H1 (cell line): ENCODE data around the gene CD160. TPM values are rescaled to one million over a fixed set of nuclear protein-coding genes. Genes with fewer than 3 reads are reported as not detected.

Experiments used
- CTCF ChIA-PET: fragments of 300-600 bp; sonication (Branson Sonifier 250); formaldehyde crosslinking; loops from one replicate; lab custom pipeline; 2021; ENCODE audit not compliant: partially characterized antibody; lab: Charles Lee
- POLR2A ChIA-PET: fragments of 300-600 bp; sonication (Branson Sonifier 250); formaldehyde crosslinking; loops from one replicate; lab custom pipeline; 2021; ENCODE audit warnings: inconsistent platforms; ENCODE audit not compliant: partially characterized antibody; lab: Charles Lee
- DNase-seq, 2 experiments: peaks; one replicate each; pipeline versions ENCODE4 v3.0.0 to v3.0.0-alpha.2; 2010 to 2022; ENCODE audit warnings: low spot score in 2 of 2, low read depth in 1 of 2, mixed read lengths in 1 of 2
- FAIRE-seq: peaks from 2 replicates; lab custom pipeline; 2011; peaks lifted over from hg19 to GRCh38; lab: Jason Lieb, UNC
- H2AFZ ChIP-seq: 2 replicates; pipeline ENCODE4 v1.8.1; 2012; ENCODE audit warnings: low read length, inconsistent platforms
- H2AK5ac ChIP-seq: 2 replicates; pipeline ENCODE4 v1.6.1; 2013; ENCODE audit warnings: low read depth, low read length
- H2BK120ac ChIP-seq: replicated peaks from 2 replicates; pipeline ENCODE3; 2013; ENCODE audit warnings: low read depth, low read length, inconsistent platforms
- H2BK12ac ChIP-seq: 2 replicates; pipeline ENCODE4 v1.6.1; 2013; ENCODE audit warnings: low read depth, low read length
- H2BK15ac ChIP-seq: 2 replicates; pipeline ENCODE4 v1.6.1; 2013; ENCODE audit warnings: low read length
- H2BK20ac ChIP-seq: 2 replicates; pipeline ENCODE4 v1.6.1; 2013; ENCODE audit warnings: low read length
- H2BK5ac ChIP-seq: 2 replicates; pipeline ENCODE4 v1.6.1; 2013; ENCODE audit warnings: low read depth, low read length
- H3K14ac ChIP-seq: 2 replicates; pipeline ENCODE4 v1.6.1; 2013; ENCODE audit warnings: inconsistent platforms; ENCODE audit not compliant: insufficient read length
- H3K18ac ChIP-seq: 2 replicates; pipeline ENCODE4 v1.6.1; 2013; ENCODE audit warnings: low read length; ENCODE audit errors: extremely low read depth
- H3K23ac ChIP-seq: 2 replicates; pipeline ENCODE4 v1.6.1; 2013; ENCODE audit warnings: inconsistent platforms; ENCODE audit not compliant: insufficient read length
- H3K23me2 ChIP-seq: 2 replicates; pipeline ENCODE4 v1.6.1; 2013; ENCODE audit warnings: low read depth, low read length
- H3K27ac ChIP-seq: 2 replicates; pipeline ENCODE4 v1.6.1; 2011; ENCODE audit warnings: low read depth, low read length, inconsistent platforms
- H3K27me3 ChIP-seq, 4 experiments: replicated peaks in 1 of 4; 1 replicate in 1 of 4; 2 replicates in 3 of 4; pipeline versions ENCODE4 v1.6.1 to v1.8.1; 2011 to 2013; ENCODE audit warnings: low read length in 3 of 4, mild to moderate bottlenecking in 3 of 4, inconsistent platforms in 2 of 4, mixed read lengths in 2 of 4, moderate library complexity in 1 of 4; ENCODE audit not compliant: control insufficient read depth in 3 of 4, insufficient read depth in 3 of 4; ENCODE audit errors: extremely low read depth in 1 of 4
- H3K36me3 ChIP-seq, 4 experiments: 2 replicates each; pipeline versions ENCODE4 v1.6.1 to v1.8.1; 2011 to 2013; ENCODE audit warnings: mild to moderate bottlenecking in 4 of 4, low read length in 3 of 4, moderate library complexity in 2 of 4, control low read depth in 1 of 4, inconsistent platforms in 1 of 4; ENCODE audit not compliant: insufficient read depth in 4 of 4, control insufficient read depth in 2 of 4
- H3K4ac ChIP-seq: replicated peaks from 2 replicates; pipeline ENCODE3; 2013; ENCODE audit warnings: low read length, low read depth, mixed read lengths, inconsistent platforms; ENCODE audit not compliant: insufficient read length
- H3K4me1 ChIP-seq, 4 experiments: replicated peaks in 1 of 4; 1 replicate in 1 of 4; 2 replicates in 3 of 4; pipeline versions ENCODE4 v1.6.1 to v1.8.1; 2011 to 2013; ENCODE audit warnings: low read length in 3 of 4, inconsistent platforms in 2 of 4, mixed read lengths in 1 of 4; ENCODE audit not compliant: insufficient read depth in 4 of 4, control insufficient read depth in 3 of 4
- H3K4me2 ChIP-seq, 2 experiments: 2 replicates each; pipeline versions ENCODE4 v1.6.1 to v1.8.1; 2011 to 2013; ENCODE audit warnings: low read depth in 2 of 2, low read length in 2 of 2, control low read depth in 1 of 2, inconsistent platforms in 1 of 2, mild to moderate bottlenecking in 1 of 2; ENCODE audit not compliant: insufficient read depth in 1 of 2
- H3K4me3 ChIP-seq, 4 experiments: fragments of 200-600, 300-600 bp in 1 of 4; sonication (generic), shearing (Covaris generic), sonication (Bioruptor Twin) in 1 of 4; 2 replicates each; pipeline versions ENCODE4 v1.5.1 to v1.8.1; 2011 to 2016; ENCODE audit warnings: low read length in 4 of 4, low read depth in 3 of 4, control low read depth in 2 of 4, inconsistent platforms in 2 of 4, mild to moderate bottlenecking in 2 of 4, mixed read lengths in 1 of 4, moderate library complexity in 1 of 4; ENCODE audit not compliant: insufficient read depth in 2 of 4; ENCODE audit errors: extremely low read depth in 1 of 4
- H3K56ac ChIP-seq: replicated peaks from 2 replicates; pipeline ENCODE3; 2013; ENCODE audit warnings: low read depth, mild to moderate bottlenecking, mixed read lengths, low read length, inconsistent platforms; ENCODE audit not compliant: insufficient read length
- H3K79me1 ChIP-seq: 2 replicates; pipeline ENCODE4 v1.6.1; 2013; ENCODE audit warnings: low read depth, low read length, control low read depth
- H3K79me2 ChIP-seq, 2 experiments: 2 replicates each; pipeline versions ENCODE4 v1.6.1 to v1.8.1; 2012 to 2013; ENCODE audit warnings: low read length in 2 of 2, mild to moderate bottlenecking in 2 of 2, inconsistent platforms in 1 of 2; ENCODE audit not compliant: insufficient read depth in 2 of 2, control insufficient read depth in 1 of 2
- H3K9ac ChIP-seq, 4 experiments: replicated peaks in 1 of 4; 1 replicate in 1 of 4; 2 replicates in 3 of 4; pipeline versions ENCODE4 v1.6.1 to v1.8.1; 2011 to 2013; ENCODE audit warnings: low read depth in 3 of 4, low read length in 3 of 4, control low read depth in 2 of 4, mild to moderate bottlenecking in 2 of 4, moderate library complexity in 2 of 4, inconsistent platforms in 1 of 4; ENCODE audit errors: extremely low read depth in 1 of 4
- H3K9me3 ChIP-seq, 2 experiments: 2 replicates each; pipeline versions ENCODE4 v1.6.1 to v1.8.1; 2012 to 2013; ENCODE audit warnings: mild to moderate bottlenecking in 2 of 2, moderate library complexity in 2 of 2, control low read depth in 1 of 2, inconsistent platforms in 1 of 2, low read depth in 1 of 2, low read length in 1 of 2, mixed read lengths in 1 of 2; ENCODE audit not compliant: insufficient read depth in 2 of 2
- H4K20me1 ChIP-seq, 2 experiments: replicated peaks in 1 of 2; 2 replicates each; pipeline versions ENCODE3 to v1.8.1; 2011 to 2013; ENCODE audit warnings: inconsistent platforms in 2 of 2, low read length in 2 of 2, mild to moderate bottlenecking in 1 of 2; ENCODE audit not compliant: insufficient read depth in 2 of 2, control insufficient read depth in 1 of 2
- H4K5ac ChIP-seq: 2 replicates; pipeline ENCODE4 v1.6.1; 2013; ENCODE audit warnings: low read length, low read depth, mixed read lengths, inconsistent platforms; ENCODE audit not compliant: insufficient read length
- H4K8ac ChIP-seq: 2 replicates; pipeline ENCODE4 v1.8.0; 2013; ENCODE audit warnings: mild to moderate bottlenecking, moderate library complexity, low read length, inconsistent platforms; ENCODE audit not compliant: insufficient read depth; ENCODE audit errors: extremely low read depth
- H4K91ac ChIP-seq: replicated peaks from 2 replicates; pipeline ENCODE3; 2013; ENCODE audit warnings: low read length, mixed read lengths, inconsistent platforms; ENCODE audit not compliant: insufficient read length
- BACH1 ChIP-seq: IDR thresholded peaks from 2 replicates; pipeline ENCODE4 v1.6.1; 2012; ENCODE audit warnings: low read length, improper control_type of control experiment
- CBX8 ChIP-seq: fragments of 300-800, 300-1000 bp; sonication (generic); IDR thresholded peaks from 2 replicates; pipeline ENCODE4 v1.7.1; 2016; ENCODE audit warnings: low read depth, low read length, borderline replicate concordance
- CHD1 ChIP-seq: IDR thresholded peaks from 2 replicates; pipeline ENCODE4 v1.6.1; 2012; ENCODE audit warnings: low read depth, low read length, improper control_type of control experiment
- EGR1 ChIP-seq: IDR thresholded peaks from 2 replicates; pipeline ENCODE4 v1.6.1; 2011; ENCODE audit warnings: low read depth, low read length, borderline replicate concordance
- HDAC2 ChIP-seq, 2 experiments: fragments of 300-600 bp in 1 of 2; sonication (generic) in 1 of 2; IDR thresholded peaks; 2 replicates each; pipeline ENCODE4 v1.6.1; 2011 to 2012; ENCODE audit warnings: low read depth in 2 of 2, low read length in 2 of 2, mild to moderate bottlenecking in 2 of 2, moderate library complexity in 2 of 2, borderline replicate concordance in 1 of 2, inconsistent platforms in 1 of 2
- KDM4A ChIP-seq: IDR thresholded peaks from one replicate; pipeline ENCODE4 v1.7.1; 2012; ENCODE audit warnings: low read depth, mild to moderate bottlenecking, moderate library complexity, low read length, inconsistent platforms; ENCODE audit not compliant: severe bottlenecking
- MAFK ChIP-seq: IDR thresholded peaks from 2 replicates; pipeline ENCODE4 v1.6.1; 2012; ENCODE audit warnings: low read depth, mild to moderate bottlenecking, improper control_type of control experiment, low read length
- POLR2AphosphoS5 ChIP-seq: IDR thresholded peaks from 2 replicates; pipeline ENCODE4 v1.6.1; 2011; ENCODE audit warnings: low read depth, low read length
- POU5F1 ChIP-seq: IDR thresholded peaks from 2 replicates; pipeline ENCODE4 v1.6.1; 2011; ENCODE audit warnings: low read depth, mild to moderate bottlenecking, low read length, moderate library complexity
- RAD21 ChIP-seq, 2 experiments: IDR thresholded peaks in 1 of 2; conservative IDR thresholded peaks in 1 of 2; 2 replicates each; pipeline ENCODE4 v1.6.1; 2011; ENCODE audit warnings: low read depth in 2 of 2, low read length in 2 of 2, improper control_type of control experiment in 1 of 2, inconsistent platforms in 1 of 2, mild to moderate bottlenecking in 1 of 2, moderate library complexity in 1 of 2
- SAP30 ChIP-seq: fragments of 300-600 bp; sonication (generic); IDR thresholded peaks from 2 replicates; pipeline ENCODE4 v1.7.1; 2012; ENCODE audit warnings: low read length, moderate library complexity, mild to moderate bottlenecking, inconsistent platforms; ENCODE audit not compliant: insufficient read depth, insufficient replicate concordance
- SIX5 ChIP-seq: IDR thresholded peaks from 2 replicates; pipeline ENCODE4 v1.6.1; 2011; ENCODE audit warnings: mild to moderate bottlenecking, low read depth, low read length
- SUZ12 ChIP-seq: fragments of 200-600 bp; sonication (generic); IDR thresholded peaks from 2 replicates; pipeline ENCODE4 v1.6.1; 2012; ENCODE audit warnings: mild to moderate bottlenecking, inconsistent platforms, low read length, moderate library complexity, mixed read lengths
- TBP ChIP-seq: IDR thresholded peaks from 2 replicates; pipeline ENCODE4 v1.6.1; 2011; ENCODE audit warnings: low read depth, low read length, improper control_type of control experiment
- WGBS, 2 experiments: shearing (Covaris generic) in 1 of 2; methylation state at CpG; one replicate each; pipeline versions ENCODE4 v1.1.6 to v1.1.7; 2013 to 2015; ENCODE audit warnings: low lambda C conversion rate in 2 of 2, mixed read lengths in 2 of 2, inconsistent platforms in 1 of 2, low coverage in 1 of 2, missing lambda C conversion rate in 1 of 2; ENCODE audit not compliant: insufficient replicate concordance in 2 of 2, insufficient coverage in 1 of 2, insufficient read length in 1 of 2; ENCODE audit errors: extremely low coverage in 1 of 2, missing lambda C conversion rate in 1 of 2; 5-methylcytosine and 5-hydroxymethylcytosine counted together
- polyA plus RNA-seq, 7 experiments: library from polyadenylated mRNA; depleted of rRNA in 3 of 7; stranded (reverse) in 5 of 7; unstranded in 2 of 7; fragments of >200 nt in 5 of 7; fragments of 200-250 nt in 2 of 7; gene quantifications; 1 replicate in 5 of 7; 2 replicates in 1 of 7; 4 replicates in 1 of 7; pipeline versions ENCODE4 v1.2.1 to v1.2.3, GENCODE V29; 2011 to 2013; ENCODE audit warnings: missing spikeins in 2 of 7, mixed read lengths in 2 of 7
- total RNA-seq: library from RNA; stranded (reverse); fragmentation: NEBNext Ultra II Directional; extraction: Animal tissue kit (Norgen Biotek cat#: 25700); gene quantifications from 2 replicates; pipeline ENCODE4 v1.2.1, GENCODE V29; 2021

The CD160 gene
- total and polyA plus RNA-seq, 2 of the 8 experiments (the other 6 are each of a cell fraction or from before 2014, with no cell fraction given), result not detected

GRCh38 chr1:145785547-145785946 lies 66.2 kb downstream of the CD160 start:
- FAIRE-seq, result no peak
- no peak overlapping the region for H3K27ac ChIP-seq
- no peak overlapping the region for H2AK5ac ChIP-seq
- H2BK120ac ChIP-seq, result no peak overlapping the region
- TF ChIP-seq KDM4A (no peak), CHD1 (no peak), HDAC2 (IDR thresholded peaks at IDR 0.05; ENCODE audit: borderline replicate concordance in 1 of 2, low read depth in 2 of 2, low read length in 2 of 2) (no peak), EGR1 (no peak), POU5F1 (no peak), SIX5 (no peak), POLR2AphosphoS5 (no peak), TBP (no peak), CBX8 (no peak), SAP30 (no peak), RAD21 (IDR thresholded peaks at IDR 0.05 in 1 of 2, conservative IDR thresholded peaks at IDR 0.05 in 1 of 2; ENCODE audit: low read depth in 2 of 2, low read length in 2 of 2) (no peak), SUZ12 (no peak), MAFK (no peak), BACH1 (no peak)
- TF ChIP-seq, all 59 proteins: peak for 0
- peaks cover 0 to 1% of the 10 kb centered on the region in 2 experiments for H4K20me1 ChIP-seq
- no peaks in the 10 kb centered on the region for H3K23me2 ChIP-seq
- no peak overlapping the region for H3K14ac ChIP-seq
- H3K23ac ChIP-seq, result no peak overlapping the region
- H2BK12ac ChIP-seq, result no peak overlapping the region
- H2BK20ac ChIP-seq, result no peak overlapping the region
- no peak overlapping the region for H4K5ac ChIP-seq
- no peaks in the 10 kb centered on the region; a peak in 1 of 8 replicates for H3K36me3 ChIP-seq
- no peak overlapping the region for H3K18ac ChIP-seq
- H3K4ac ChIP-seq, result no peak overlapping the region
- no peak overlapping the region for H3K9ac ChIP-seq
- no peak for DNase-seq
- H3K4me1 ChIP-seq, result no peaks in the 10 kb centered on the region
- H3K79me2 ChIP-seq, result no peaks in the 10 kb centered on the region
- H3K9me3 ChIP-seq, result no peaks in the 10 kb centered on the region
- ChIA-PET CTCF (no interaction called here), POLR2A (no interaction called here)
- no peak overlapping the region for H3K4me2 ChIP-seq
- H4K8ac ChIP-seq, result no peak overlapping the region
- 83% methylated on average over 1 of the region's 1 CpG; no CpG with 5 or more reads in 1 of the 2 experiments for WGBS, 2 experiments
- no peaks in the 10 kb centered on the region for H3K79me1 ChIP-seq
- no peak overlapping the region for H2AFZ ChIP-seq
- H2BK15ac ChIP-seq, result no peak overlapping the region
- no peak overlapping the region for H3K56ac ChIP-seq
- H3K27me3 ChIP-seq, result no peaks in the 10 kb centered on the region
- no peak overlapping the region for H3K4me3 ChIP-seq
- no peak overlapping the region for H2BK5ac ChIP-seq
- no peak overlapping the region for H4K91ac ChIP-seq
